Hematopoietic multipotent progenitor cell treated with erythropoietin and hydrocortisone succinate and interleukin-3 and kit ligand, for 17 days (in vitro differentiated cells): Measurements from ENCODE around the gene BCL2L11.

Experiments
- DNase-seq: peaks from one replicate; pipeline ENCODE4 v3.0.0-alpha.2; 2015; ENCODE audit warnings: low spot score

The BCL2L11 gene

GRCh38 chr2:111117598-111118480 is 2.9 kb upstream of the BCL2L11 start:
- DNase-seq = no peak

- no peak for DNase-seq
Measured at GRCh38 chr2:111118481-111118980, 2.2 kb upstream of the BCL2L11 start.

- peak; percentile 54 for DNase-seq
Measured at GRCh38 chr2:111118981-111119821, 1.5 kb upstream of the BCL2L11 start.

- no peak for DNase-seq
Measured at GRCh38 chr2:111119822-111120252, 877 bp upstream of the BCL2L11 start.

- DNase-seq = peak; percentile 65
Measured at GRCh38 chr2:111121028-111121827, 514 bp downstream of the BCL2L11 start.

- DNase-seq = peak; percentile 92
Measured at GRCh38 chr2:111121828-111122630, 1.3 kb downstream of the BCL2L11 start.

- DNase-seq = peak; percentile 33
Measured at GRCh38 chr2:111122631-111123421, 2.1 kb downstream of the BCL2L11 start.

- no peak for DNase-seq
Measured at GRCh38 chr2:111123751-111124150, 3.0 kb downstream of the BCL2L11 start.

- DNase-seq = no peak
Measured at GRCh38 chr2:111126581-111126980, 5.9 kb downstream of the BCL2L11 start.

GRCh38 chr2:111127351-111127750 is 6.6 kb downstream of the BCL2L11 start:
- no peak for DNase-seq

GRCh38 chr2:111128096-111128495 is 7.4 kb downstream of the BCL2L11 start:
- no peak for DNase-seq

- no peak for DNase-seq
Measured at GRCh38 chr2:111133603-111134002, 12.9 kb downstream of the BCL2L11 start.

GRCh38 chr2:111134055-111134454 is 13.3 kb downstream of the BCL2L11 start:
- no peak for DNase-seq

GRCh38 chr2:111135237-111135909 is 14.7 kb downstream of the BCL2L11 start:
- DNase-seq = no peak

- DNase-seq = peak; percentile 62
Measured at GRCh38 chr2:111135910-111136297, 15.2 kb downstream of the BCL2L11 start.

GRCh38 chr2:111138839-111139238 is 18.1 kb downstream of the BCL2L11 start:
- no peak for DNase-seq

GRCh38 chr2:111139637-111140317 is 19.1 kb downstream of the BCL2L11 start:
- no peak for DNase-seq

- no peak for DNase-seq
Measured at GRCh38 chr2:111140815-111141214, 20.1 kb downstream of the BCL2L11 start.

GRCh38 chr2:111142101-111142500 is 21.4 kb downstream of the BCL2L11 start:
- no peak for DNase-seq
